ENCODE data around the gene R3HCC1L. TPM values are rescaled to one million over a fixed set of nuclear protein-coding genes. Genes with fewer than 3 reads are reported as not detected.
"Not testable (repeated sequence)": the region's sequence is repeated elsewhere in the genome, so short reads cannot be mapped to it uniquely, and the experiment has no call there.

Gene R3HCC1L
- total RNA-seq, 6 donors from 2014 or later, result 13.2 to 24.1 (median 16.3) TPM

GRCh38 chr10:98135222-98135899 lies 904 bp downstream of the R3HCC1L start:
- H3K27me3 ChIP-seq, result no peaks in the 10 kb centered on the region
- no peak for DNase-seq
- ATAC-seq (ENCODE audit: low FRiP score in 2 of 2), result no peak
- TF ChIP-seq EP300 (IDR thresholded peaks at IDR 0.05) (no peak), CTCF (IDR thresholded peaks at IDR 0.05) (no peak), POLR2A (IDR thresholded peaks at IDR 0.05) (no peak), POLR2AphosphoS5 (IDR thresholded peaks at IDR 0.05) (no peak)
- peaks cover 9 to 44% (median 28%) of the 10 kb centered on the region in 4 donors for H3K4me1 ChIP-seq
- H3K9me3 ChIP-seq, result no peaks in the 10 kb centered on the region
- peak overlapping the region; percentile 59 to 93 (median 73) for H3K4me3 ChIP-seq
- peak overlapping the region; percentile 91 to 96 (median 92) for H3K27ac ChIP-seq
- no peaks in the 10 kb centered on the region for H3K36me3 ChIP-seq
- WGBS, 2 donors, result 20 to 30% methylated on average over 10 to 13 of the region's 13 CpGs

GRCh38 chr10:98136775-98137174 lies 2.3 kb downstream of the R3HCC1L start:
- peak in 1 of 2 donors; percentile 42 for DNase-seq
- WGBS, 2 donors, result 95% methylated on average over 16 of the region's 16 CpGs

DNA sequence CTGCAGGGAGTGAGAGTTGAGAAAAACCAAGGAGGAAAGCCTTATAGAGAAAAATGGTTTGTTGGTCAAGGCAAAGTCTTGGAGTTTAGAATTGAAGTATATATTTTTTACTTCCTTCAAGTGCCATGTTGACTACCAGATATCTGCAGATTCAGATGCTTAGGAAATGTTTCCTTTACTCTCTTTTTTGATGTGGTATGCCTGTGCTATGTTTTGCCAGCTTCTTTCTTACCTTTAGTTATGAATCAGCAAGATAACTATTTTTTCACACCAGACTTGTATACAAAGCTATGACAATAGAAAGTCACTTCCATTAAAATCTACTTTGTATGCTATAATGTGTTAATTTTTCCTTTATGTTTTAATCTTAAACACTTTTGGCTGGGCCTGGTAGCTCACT lies 3.6 kb downstream of the R3HCC1L start:
- DNase-seq (no peak), ATAC-seq (ENCODE audit: low FRiP score in 2 of 2) (no peak)
- Histone ChIP-seq H3K4me1 (peaks cover 9 to 57% (median 40%) of the 10 kb centered on the region in 4 donors), H3K4me3 (no peak overlapping the region), H3K9me3 (no peaks in the 10 kb centered on the region), H3K27me3 (no peaks in the 10 kb centered on the region), H3K36me3 (no peaks in the 10 kb centered on the region), H3K27ac (no peak overlapping the region)
- no peak for TF ChIP-seq EP300 (IDR thresholded peaks at IDR 0.05)
- TF ChIP-seq POLR2A (IDR thresholded peaks at IDR 0.05), result no peak
- TF ChIP-seq CTCF (IDR thresholded peaks at IDR 0.05), result no peak
- no peak for TF ChIP-seq POLR2AphosphoS5 (IDR thresholded peaks at IDR 0.05)

More at GRCh38 chr10:98136775-98137174, 2.3 kb downstream of the R3HCC1L start:
- H3K4me1 ChIP-seq, result peaks cover 9 to 53% (median 32%) of the 10 kb centered on the region in 4 donors
- H3K27me3 ChIP-seq; ATAC-seq (ENCODE audit: low FRiP score in 2 of 2); H3K9me3 ChIP-seq; H3K36me3 ChIP-seq; H3K27ac ChIP-seq; H3K4me3 ChIP-seq: not testable (repeated sequence)

DNA sequence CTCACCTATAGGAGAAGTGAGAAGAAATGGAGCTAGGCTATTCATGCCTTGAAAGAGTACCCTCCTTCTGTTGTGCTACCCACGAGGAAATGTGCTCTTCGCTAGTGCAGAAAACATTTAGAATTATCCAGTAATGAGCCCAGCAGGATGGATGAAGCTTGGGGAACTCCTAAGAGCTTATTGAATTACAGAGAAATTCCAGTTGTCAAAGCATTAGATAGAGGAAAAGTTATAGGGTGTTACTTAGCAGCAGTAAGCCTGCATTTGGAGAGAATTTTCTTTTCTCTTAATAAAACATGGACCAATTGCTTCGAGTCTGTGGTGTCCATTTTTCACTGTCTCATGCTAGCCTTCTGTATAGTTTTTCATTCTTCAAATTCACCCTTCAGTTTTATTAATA lies 5.0 kb downstream of the R3HCC1L start:
- H3K36me3 ChIP-seq, result no peaks in the 10 kb centered on the region
- no peaks in the 10 kb centered on the region for H3K9me3 ChIP-seq
- H3K27ac ChIP-seq, result no peak overlapping the region
- ATAC-seq (ENCODE audit: low FRiP score in 2 of 2) (no peak), DNase-seq (no peak)
- H3K4me1 ChIP-seq, result peaks cover 9 to 55% (median 35%) of the 10 kb centered on the region in 4 donors
- H3K27me3 ChIP-seq, result no peaks in the 10 kb centered on the region
- no peak for TF ChIP-seq EP300 (IDR thresholded peaks at IDR 0.05)
- no peak for TF ChIP-seq CTCF (IDR thresholded peaks at IDR 0.05)
- no peak for TF ChIP-seq POLR2A (IDR thresholded peaks at IDR 0.05)
- no peak for TF ChIP-seq POLR2AphosphoS5 (IDR thresholded peaks at IDR 0.05)
- H3K4me3 ChIP-seq, result no peak overlapping the region
- WGBS, 2 donors, result 79 to 85% methylated on average over 3 of the region's 3 CpGs

GRCh38 chr10:98141484-98142073 lies 7.1 kb downstream of the R3HCC1L start:
- no peak for ATAC-seq (ENCODE audit: low FRiP score in 2 of 2)
- Histone ChIP-seq H3K27ac (peak overlapping the region in 1 of 4 donors; percentile 21), H3K27me3 (no peaks in the 10 kb centered on the region), H3K36me3 (no peaks in the 10 kb centered on the region), H3K9me3 (no peaks in the 10 kb centered on the region), H3K4me3 (no peak overlapping the region), H3K4me1 (peaks cover 9 to 45% (median 25%) of the 10 kb centered on the region in 4 donors)
- TF ChIP-seq POLR2AphosphoS5 (IDR thresholded peaks at IDR 0.05) (no peak), CTCF (IDR thresholded peaks at IDR 0.05) (no peak), EP300 (IDR thresholded peaks at IDR 0.05) (no peak), POLR2A (IDR thresholded peaks at IDR 0.05) (no peak)
- no peak for DNase-seq
